SK-N-SH treated with all-trans-retinoic acid at 6 μM for 48 hours (cell line): ENCODE measurements around the gene BPIFB4.

Experiments used
- ATAC-seq: fragments of 200-7000 bp; cut with Tn5 transposase; 3 replicates; pipeline ENCODE4 v1.9.1; 2020; ENCODE audit warnings: mild to moderate bottlenecking, moderate library complexity
- BACH2 ChIP-seq: fragments of 250-450 bp; sonication (Bioruptor Pico); IDR thresholded peaks from 2 replicates; pipeline ENCODE4 v1.9.0; 2021; ENCODE audit warnings: mild to moderate bottlenecking, borderline replicate concordance
- CREB5 ChIP-seq: fragments of 250-450 bp; sonication (Bioruptor Pico); IDR thresholded peaks from 2 replicates; pipeline ENCODE4 v1.5.1; 2020; ENCODE audit warnings: low read depth, mild to moderate bottlenecking, moderate library complexity
- CSDC2 ChIP-seq: fragments of 250-450 bp; sonication (Bioruptor Pico); IDR thresholded peaks from 2 replicates; pipeline ENCODE4 v1.5.0; 2020; ENCODE audit warnings: mild to moderate bottlenecking, moderate library complexity
- ESRRG ChIP-seq: fragments of 250-450 bp; sonication (Bioruptor Pico); IDR thresholded peaks from 2 replicates; pipeline ENCODE4 v1.6.1; 2021; ENCODE audit warnings: mild to moderate bottlenecking
- GLIS3 ChIP-seq: fragments of 250-450 bp; sonication (Bioruptor Pico); IDR thresholded peaks from 2 replicates; pipeline ENCODE4 v1.5.0; 2020; ENCODE audit warnings: mild to moderate bottlenecking, moderate library complexity
- OSR1 ChIP-seq: fragments of 250-450 bp; sonication (Bioruptor Pico); IDR thresholded peaks from 2 replicates; pipeline ENCODE4 v1.8.0; 2022; ENCODE audit warnings: moderate library complexity, mild to moderate bottlenecking, inconsistent platforms
- PATZ1 ChIP-seq: fragments of 250-450 bp; sonication (Bioruptor Pico); IDR thresholded peaks from 2 replicates; pipeline ENCODE4 v1.8.0; 2020; ENCODE audit warnings: mild to moderate bottlenecking, moderate library complexity, borderline replicate concordance
- PPARA ChIP-seq: fragments of 250-450 bp; sonication (Bioruptor Pico); IDR thresholded peaks from 2 replicates; pipeline ENCODE4 v1.5.0; 2020; ENCODE audit warnings: mild to moderate bottlenecking, borderline replicate concordance
- RARB ChIP-seq: fragments of 250-450 bp; sonication (Bioruptor Pico); IDR thresholded peaks from 2 replicates; pipeline ENCODE4 v1.8.0; 2021; ENCODE audit warnings: mild to moderate bottlenecking, moderate library complexity
- TCF4 ChIP-seq: fragments of 250-450 bp; sonication (Bioruptor Pico); IDR thresholded peaks from 2 replicates; pipeline ENCODE4 v1.8.0; 2021; ENCODE audit warnings: mild to moderate bottlenecking, moderate library complexity, borderline replicate concordance
- TOX ChIP-seq: fragments of 250-450 bp; sonication (Bioruptor Pico); IDR thresholded peaks from 2 replicates; pipeline ENCODE4 v1.8.0; 2021; ENCODE audit warnings: mild to moderate bottlenecking, moderate library complexity, borderline replicate concordance
- TSHZ2 ChIP-seq: fragments of 250-450 bp; sonication (Bioruptor Pico); IDR thresholded peaks from 2 replicates; pipeline ENCODE4 v1.5.0; 2020; ENCODE audit warnings: mild to moderate bottlenecking, moderate library complexity
- ZC3H10 ChIP-seq: fragments of 250-450 bp; sonication (Bioruptor Pico); IDR thresholded peaks from 2 replicates; pipeline ENCODE4 v1.5.1; 2021; ENCODE audit warnings: mild to moderate bottlenecking, moderate library complexity
- ZFP3 ChIP-seq: fragments of 250-450 bp; sonication (Bioruptor Pico); IDR thresholded peaks from 2 replicates; pipeline ENCODE4 v1.5.0; 2020; ENCODE audit warnings: mild to moderate bottlenecking, moderate library complexity
- ZFP30 ChIP-seq: fragments of 450-650 bp; formaldehyde crosslinking; IDR thresholded peaks from 2 replicates; pipeline ENCODE4 v1.5.0; 2022; ENCODE audit warnings: mild to moderate bottlenecking, moderate library complexity
- ZNF8 ChIP-seq: fragments of 450-650 bp; formaldehyde crosslinking; IDR thresholded peaks from 2 replicates; pipeline ENCODE4 v1.5.0; 2020; ENCODE audit warnings: mild to moderate bottlenecking, moderate library complexity
- TF ChIP-seq, protein P1 (sequence below): fragments of 250-450 bp; sonication (Bioruptor Pico); IDR thresholded peaks from 2 replicates; pipeline ENCODE4 v1.8.0; 2021; ENCODE audit warnings: low read depth, mild to moderate bottlenecking, moderate library complexity, borderline replicate concordance
- TF ChIP-seq, protein P2 (sequence below): fragments of 250-450 bp; sonication (Bioruptor Pico); IDR thresholded peaks from 2 replicates; pipeline ENCODE4 v1.5.1; 2021; ENCODE audit warnings: mild to moderate bottlenecking, moderate library complexity

BPIFB4 gene

GRCh38 chr20:33093582-33093981, 14.1 kb downstream of the BPIFB4 start (continued):
- TF ChIP-seq, protein P1, sequence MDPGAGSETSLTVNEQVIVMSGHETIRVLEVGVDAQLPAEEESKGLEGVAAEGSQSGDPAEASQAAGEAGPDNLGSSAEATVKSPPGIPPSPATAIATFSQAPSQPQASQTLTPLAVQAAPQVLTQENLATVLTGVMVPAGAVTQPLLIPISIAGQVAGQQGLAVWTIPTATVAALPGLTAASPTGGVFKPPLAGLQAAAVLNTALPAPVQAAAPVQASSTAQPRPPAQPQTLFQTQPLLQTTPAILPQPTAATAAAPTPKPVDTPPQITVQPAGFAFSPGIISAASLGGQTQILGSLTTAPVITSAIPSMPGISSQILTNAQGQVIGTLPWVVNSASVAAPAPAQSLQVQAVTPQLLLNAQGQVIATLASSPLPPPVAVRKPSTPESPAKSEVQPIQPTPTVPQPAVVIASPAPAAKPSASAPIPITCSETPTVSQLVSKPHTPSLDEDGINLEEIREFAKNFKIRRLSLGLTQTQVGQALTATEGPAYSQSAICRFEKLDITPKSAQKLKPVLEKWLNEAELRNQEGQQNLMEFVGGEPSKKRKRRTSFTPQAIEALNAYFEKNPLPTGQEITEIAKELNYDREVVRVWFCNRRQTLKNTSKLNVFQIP (CRISPR knock-in tag), result no peak
- no peak for TF ChIP-seq TOX (CRISPR knock-in tag)
- TF ChIP-seq ZFP3 (CRISPR knock-in tag), result no peak
- no peak for TF ChIP-seq BACH2 (CRISPR knock-in tag)
- TF ChIP-seq CSDC2 (CRISPR knock-in tag), result no peak
- TF ChIP-seq ZNF8 (CRISPR knock-in tag), result no peak
- no peak for TF ChIP-seq TCF4

DNA sequence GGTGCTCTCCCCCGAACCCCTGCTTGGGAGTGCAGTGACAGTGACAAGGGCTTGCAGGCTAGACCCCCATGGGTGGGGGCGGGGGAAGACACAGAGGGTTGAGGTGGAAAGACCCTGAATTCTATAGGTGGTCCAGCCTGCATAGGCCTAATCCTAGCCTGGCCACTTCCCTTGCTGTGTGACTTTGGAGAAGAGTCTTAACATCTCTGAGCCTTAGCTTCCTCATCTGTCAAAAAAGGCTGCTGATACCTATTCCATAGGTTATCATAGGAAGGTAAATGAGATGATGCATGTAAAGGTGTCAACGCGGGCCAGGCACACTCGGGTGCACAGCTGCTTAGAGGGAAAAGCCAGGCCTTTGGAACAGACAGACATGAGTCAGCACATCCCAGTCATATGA, 15.8 kb downstream of the BPIFB4 start:
- TF ChIP-seq PATZ1, result no peak
- TF ChIP-seq TOX (CRISPR knock-in tag), result no peak
- no peak for TF ChIP-seq GLIS3 (CRISPR knock-in tag)
- TF ChIP-seq ZFP30 (CRISPR knock-in tag), result no peak
- TF ChIP-seq ZC3H10 (CRISPR knock-in tag), result no peak
- TF ChIP-seq ZNF8 (CRISPR knock-in tag), result no peak
- no peak for TF ChIP-seq ESRRG
- no peak for TF ChIP-seq ZFP3 (CRISPR knock-in tag)
- TF ChIP-seq, protein P1 (CRISPR knock-in tag), result no peak
- no peak for TF ChIP-seq TSHZ2 (CRISPR knock-in tag)
- no peak for TF ChIP-seq PPARA (CRISPR knock-in tag)
- no peak for TF ChIP-seq RARB (CRISPR knock-in tag)
- ATAC-seq, result no peak

DNA sequence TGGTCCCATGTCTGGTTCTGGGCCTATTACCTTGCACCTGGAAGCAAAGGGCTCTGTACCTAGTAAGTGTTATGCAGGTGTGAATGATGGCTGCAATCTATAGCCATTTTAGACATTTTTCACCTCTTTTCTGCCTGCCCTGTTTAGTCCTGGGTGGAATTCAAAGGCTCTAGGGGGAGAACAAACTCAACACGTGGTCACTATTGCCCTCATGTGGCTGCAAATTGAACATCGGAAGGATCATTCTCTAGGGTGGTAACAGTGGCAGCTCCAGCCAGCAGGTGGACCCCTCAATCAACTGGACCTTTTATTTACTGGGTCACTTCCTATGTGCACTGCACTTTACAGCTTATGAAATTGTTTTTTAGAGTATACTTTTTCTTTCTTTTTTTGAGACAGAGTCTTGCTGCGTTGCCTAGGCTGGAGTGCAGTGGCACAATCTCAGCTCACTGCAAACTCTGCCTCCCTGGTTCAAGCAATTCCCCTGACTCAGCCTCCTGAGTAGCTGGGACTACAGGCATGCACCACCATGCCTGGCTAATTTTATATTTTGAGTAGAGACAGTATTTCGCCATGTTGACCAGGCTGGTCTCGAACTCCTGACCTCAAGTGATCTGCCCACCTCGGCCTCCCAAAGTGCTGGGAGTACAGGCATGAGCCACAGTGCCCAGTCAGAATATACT, 16.6 kb downstream of the BPIFB4 start:
- ATAC-seq, result peak; percentile 87

DNA sequence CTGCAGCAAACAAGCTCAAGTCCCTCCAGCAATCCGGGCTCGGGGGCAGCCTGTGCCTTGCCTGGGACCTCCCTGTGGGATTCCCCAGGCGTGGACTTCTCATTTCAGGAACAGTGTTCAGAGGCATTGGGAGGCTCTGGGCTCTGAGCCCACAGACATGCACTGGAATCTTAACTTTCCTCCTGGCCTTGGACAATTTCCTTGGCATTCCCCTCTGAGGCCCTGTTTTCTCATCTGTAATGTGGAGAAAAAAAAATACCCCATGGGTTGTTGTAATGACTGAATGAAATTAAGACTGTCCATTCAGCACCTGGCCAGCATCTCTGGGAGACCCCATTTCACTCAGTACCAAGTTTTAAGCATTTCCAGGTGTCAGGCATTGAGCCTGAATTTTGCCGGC, 17.6 kb downstream of the BPIFB4 start:
- no peak for ATAC-seq
- TF ChIP-seq, protein P2, sequence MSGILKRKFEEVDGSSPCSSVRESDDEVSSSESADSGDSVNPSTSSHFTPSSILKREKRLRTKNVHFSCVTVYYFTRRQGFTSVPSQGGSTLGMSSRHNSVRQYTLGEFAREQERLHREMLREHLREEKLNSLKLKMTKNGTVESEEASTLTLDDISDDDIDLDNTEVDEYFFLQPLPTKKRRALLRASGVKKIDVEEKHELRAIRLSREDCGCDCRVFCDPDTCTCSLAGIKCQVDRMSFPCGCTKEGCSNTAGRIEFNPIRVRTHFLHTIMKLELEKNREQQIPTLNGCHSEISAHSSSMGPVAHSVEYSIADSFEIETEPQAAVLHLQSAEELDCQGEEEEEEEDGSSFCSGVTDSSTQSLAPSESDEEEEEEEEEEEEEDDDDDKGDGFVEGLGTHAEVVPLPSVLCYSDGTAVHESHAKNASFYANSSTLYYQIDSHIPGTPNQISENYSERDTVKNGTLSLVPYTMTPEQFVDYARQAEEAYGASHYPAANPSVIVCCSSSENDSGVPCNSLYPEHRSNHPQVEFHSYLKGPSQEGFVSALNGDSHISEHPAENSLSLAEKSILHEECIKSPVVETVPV (CRISPR knock-in tag), result no peak
- TF ChIP-seq RARB (CRISPR knock-in tag), result no peak
- TF ChIP-seq TOX (CRISPR knock-in tag), result no peak
- no peak for TF ChIP-seq TCF4
- TF ChIP-seq OSR1 (CRISPR knock-in tag), result no peak
- no peak for TF ChIP-seq ESRRG
- TF ChIP-seq PPARA (CRISPR knock-in tag), result no peak
- TF ChIP-seq CREB5 (CRISPR knock-in tag), result no peak
- TF ChIP-seq ZNF8 (CRISPR knock-in tag), result no peak
- no peak for TF ChIP-seq BACH2 (CRISPR knock-in tag)
- no peak for TF ChIP-seq PATZ1
- TF ChIP-seq ZFP30 (CRISPR knock-in tag), result no peak
- TF ChIP-seq, all 23 proteins: peak for 0
